Adrenal gland (tissue), 12 donors: ENCODE results near the gene ATP5IF1. TPM values are rescaled to one million over a fixed set of nuclear protein-coding genes. Genes with fewer than 3 reads are reported as not detected.

Experiments
- DNase-seq, 7 donors: peaks; one replicate each; pipeline ENCODE4 v3.0.0-alpha.2; 2019 to 2020
- H3K27ac ChIP-seq, 5 donors: fragments of 200-600 bp; sonication (generic) in 4 of 5; 1 replicate in 3 of 5; 2 replicates in 2 of 5; pipeline versions ENCODE4 v1.5.1 to v1.8.0; 2016 to 2020; ENCODE audit warnings: mild to moderate bottlenecking in 1 of 5
- H3K27me3 ChIP-seq: fragments of 200-600 bp; 2 replicates; pipeline ENCODE4 v1.8.0; 2021
- H3K36me3 ChIP-seq, 2 donors: fragments of 200-600 bp; replicated peaks in 1 of 2; 1 replicate in 1 of 2; 2 replicates in 1 of 2; pipeline versions ENCODE4 v1.5.1 to v1.8.0; 2018 to 2022
- H3K4me1 ChIP-seq, 2 donors: fragments of 200-600 bp; replicated peaks in 1 of 2; 1 replicate in 1 of 2; 2 replicates in 1 of 2; pipeline versions ENCODE4 v1.5.1 to v1.8.0; 2018 to 2021
- H3K4me3 ChIP-seq, 4 donors: fragments of 200-600 bp; sonication (generic) in 3 of 4; one replicate each; pipeline ENCODE4 v1.5.1; 2016 to 2018
- H3K9me3 ChIP-seq, 3 donors: fragments of 200-600 bp; sonication (generic) in 1 of 3; replicated peaks in 1 of 3; 1 replicate in 2 of 3; 2 replicates in 1 of 3; pipeline versions ENCODE4 v1.5.1 to v1.8.0; 2016 to 2021
- CTCF ChIP-seq, 6 experiments: fragments of 450-650 bp in 4 of 6; fragments of 200-600 bp in 2 of 6; sonication (generic) in 1 of 6; IDR thresholded peaks; 1 replicate in 5 of 6; 2 replicates in 1 of 6; pipeline versions ENCODE4 v1.5.1 to v1.8.0; 2016 to 2021; ENCODE audit warnings: antibody characterized with exemption in 6 of 6, mild to moderate bottlenecking in 2 of 6, moderate library complexity in 1 of 6
- POLR2A ChIP-seq, 2 donors: fragments of 450-650 bp; IDR thresholded peaks; one replicate each; pipeline ENCODE4 v1.6.1; 2017; ENCODE audit warnings: antibody characterized with exemption in 2 of 2, mild to moderate bottlenecking in 2 of 2, moderate library complexity in 1 of 2
- WGBS, 4 donors: extraction: QIAGEN DNeasy Blood & Tissue Kit in 2 of 4; methylation state at CpG; one replicate each; pipeline versions ENCODE4 v1.1.5 to v1.1.7; 2013 to 2017; 5-methylcytosine and 5-hydroxymethylcytosine counted together
- intact Hi-C, 2 donors: fragments of 100-400 bp; cut with DNase I; formaldehyde crosslinking; loops; one replicate each; pipeline versions ENCODE4 v1.14.1 to v1.15.0; 2022 to 2023
- polyA plus RNA-seq, 3 donors: library from polyadenylated mRNA; stranded (reverse); fragments of 200-250 nt in 2 of 3; fragments of 350-450 nt in 1 of 3; fragmentation: Illumina TruSeq in 1 of 3; extraction: RNeasy Lipid Tissue Mini Kit (QIAGEN cat#74804) in 1 of 3; gene quantifications; one replicate each; pipeline ENCODE4 v1.2.3, GENCODE V29; 2013 to 2014
- total RNA-seq, 9 donors: library from RNA; depleted of rRNA in 4 of 9; stranded (reverse); fragments of >200 nt in 4 of 9; fragments of 120-200 nt in 1 of 9; fragmentation: NEBNext Ultra II Directional in 1 of 9; extraction: Animal tissue kit (Norgen Biotek cat#: 25700) in 1 of 9; gene quantifications; one replicate each; pipeline versions ENCODE4 v1.1.0 to v1.2.4, GENCODE V29; 2013 to 2023
- donor health status: healthy with polysubstance abuse.
- donor health status: Bipolar disorder and iron deficiency.
- donor health status: DM: yes; HTN: yes; CAD: no.
- donor health status: DM: no; HTN: no; CAD: no.
- donor health status: DM: no; HTN: no; CAD: no.
- donor health status: DM: yes; HTN: yes; CAD: no.

Gene ATP5IF1
- total and polyA plus RNA-seq, 12 donors, result 111 to 967 (median 224) TPM

GRCh38 chr1:28236656-28237322 is 865 bp downstream of the ATP5IF1 start:
- Histone ChIP-seq H3K27ac (peak overlapping the region in 4 of 5 donors; percentile 81 to 95 (median 85)), H3K4me3 (peak overlapping the region; percentile 72 to 99 (median 90)), H3K4me1 (peaks cover 13 to 44% of the 10 kb centered on the region in 2 donors), H3K27me3 (no peaks in the 10 kb centered on the region), H3K9me3 (no peaks in the 10 kb centered on the region), H3K36me3 (no peaks in the 10 kb centered on the region)
- DNase-seq, result no peak
- TF ChIP-seq CTCF (IDR thresholded peaks at IDR 0.05), result no peak
- TF ChIP-seq POLR2A (IDR thresholded peaks at IDR 0.05), result no peak
- WGBS, 4 donors, result 10 to 13% (median 10%) methylated on average over 20 of the region's 20 CpGs
- intact Hi-C loops, result no loop called here

GRCh38 chr1:28239004-28239403 is 3.1 kb downstream of the ATP5IF1 start:
- Histone ChIP-seq H3K9me3 (no peaks in the 10 kb centered on the region), H3K27ac (no peak overlapping the region), H3K27me3 (no peaks in the 10 kb centered on the region), H3K4me1 (peaks cover 9 to 35% of the 10 kb centered on the region in 2 donors), H3K36me3 (no peaks in the 10 kb centered on the region), H3K4me3 (no peak overlapping the region)
- no peak for DNase-seq
- no peak for TF ChIP-seq POLR2A (IDR thresholded peaks at IDR 0.05)
- TF ChIP-seq CTCF (IDR thresholded peaks at IDR 0.05), result no peak
- WGBS, 4 donors, result 49 to 64% (median 58%) methylated on average over 2 of the region's 2 CpGs
- intact Hi-C loops, result no loop called here

GRCh38 chr1:28240024-28240423 is 4.1 kb downstream of the ATP5IF1 start:
- TF ChIP-seq POLR2A (IDR thresholded peaks at IDR 0.05) (no peak), CTCF (IDR thresholded peaks at IDR 0.05) (no peak)
- peaks cover 14 to 45% of the 10 kb centered on the region in 2 donors for H3K4me1 ChIP-seq
- WGBS, 4 donors, result 93 to 100% (median 96%) methylated on average over 4 of the region's 4 CpGs
- intact Hi-C loops, result no loop called here
- H3K36me3 ChIP-seq, result no peaks in the 10 kb centered on the region
- no peaks in the 10 kb centered on the region for H3K9me3 ChIP-seq
- DNase-seq, result no peak
- no peaks in the 10 kb centered on the region for H3K27me3 ChIP-seq
- no peak overlapping the region for H3K4me3 ChIP-seq
- H3K27ac ChIP-seq, result no peak overlapping the region

- peaks cover 16 to 50% of the 10 kb centered on the region in 2 donors for H3K4me1 ChIP-seq
- H3K27me3 ChIP-seq, result no peaks in the 10 kb centered on the region
- no peak for TF ChIP-seq POLR2A (IDR thresholded peaks at IDR 0.05)
- no peak for TF ChIP-seq CTCF (IDR thresholded peaks at IDR 0.05)
- no peak for DNase-seq
- intact Hi-C loops, result no loop called here
- no peak overlapping the region for H3K27ac ChIP-seq
- no peaks in the 10 kb centered on the region for H3K9me3 ChIP-seq
- H3K36me3 ChIP-seq, result no peaks in the 10 kb centered on the region
- no peak overlapping the region for H3K4me3 ChIP-seq
- 74 to 87% (median 82%) methylated on average over 10 of the region's 10 CpGs for WGBS, 4 donors
These were observed 5.8 kb downstream of the ATP5IF1 start for GRCh38 chr1:28241638-28242241.
